IPS-NIHi11 (cell line): ENCODE measurements around the gene KRT74.

Source experiments
- DNase-seq: peaks from one replicate; pipeline ENCODE4 v3.0.0; 2012; ENCODE audit warnings: mixed read lengths, low spot score

The KRT74 gene

GRCh38 chr12:52573743-52574142 lies at the start of gene KRT74:
TSS of gene KRT74 (minus strand) at chr12:52573843. CDS start at chr12:52573777, 66 bp downstream.
- no peak for DNase-seq

- no peak for DNase-seq
These were observed 48.7 kb upstream of the KRT74 start for GRCh38 chr12:52622349-52622748.

- no peak for DNase-seq
These were observed 45.2 kb upstream of the KRT74 start for GRCh38 chr12:52618866-52619265.

GRCh38 chr12:52618216-52618615 lies 44.6 kb upstream of the KRT74 start, which contains the start of gene KRT73:
TSS of gene KRT73 (minus strand) at chr12:52618559. CDS start at chr12:52618524, 35 bp downstream.
- no peak for DNase-seq

- no peak for DNase-seq
These were observed 43.8 kb upstream of the KRT74 start for GRCh38 chr12:52617403-52617785.

- DNase-seq, result no peak
These were observed 43.2 kb upstream of the KRT74 start for GRCh38 chr12:52616680-52617402.

- DNase-seq, result no peak
These were observed 42.3 kb upstream of the KRT74 start for GRCh38 chr12:52615912-52616311.

GRCh38 chr12:52615208-52615868 lies 41.7 kb upstream of the KRT74 start:
- no peak for DNase-seq

- DNase-seq, result no peak
These were observed 41.0 kb upstream of the KRT74 start for GRCh38 chr12:52614381-52615207.

- no peak for DNase-seq
These were observed 39.9 kb upstream of the KRT74 start for GRCh38 chr12:52613384-52614030.

GRCh38 chr12:52612431-52613383 lies 39.1 kb upstream of the KRT74 start:
- no peak for DNase-seq

- DNase-seq, result no peak
These were observed 37.4 kb upstream of the KRT74 start for GRCh38 chr12:52611080-52611468.

- no peak for DNase-seq
These were observed 35.4 kb upstream of the KRT74 start for GRCh38 chr12:52608826-52609630.

- no peak for DNase-seq
These were observed 34.5 kb upstream of the KRT74 start for GRCh38 chr12:52608161-52608560.

- DNase-seq, result no peak
These were observed 33.7 kb upstream of the KRT74 start for GRCh38 chr12:52607314-52607713.

GRCh38 chr12:52606581-52607218 lies 33.1 kb upstream of the KRT74 start:
- DNase-seq, result no peak

- DNase-seq, result no peak
These were observed 32.5 kb upstream of the KRT74 start for GRCh38 chr12:52606096-52606495.

GRCh38 chr12:52605542-52605941 lies 31.9 kb upstream of the KRT74 start:
- DNase-seq, result no peak

GRCh38 chr12:52604859-52605258 lies 31.2 kb upstream of the KRT74 start:
- no peak for DNase-seq

- DNase-seq, result no peak
These were observed 29.7 kb upstream of the KRT74 start for GRCh38 chr12:52603314-52603713.
